Measurements from ENCODE around the gene PKP4. TPM values are rescaled to one million over a fixed set of nuclear protein-coding genes. Genes with fewer than 3 reads are reported as not detected.
A peak's percentile ranks its signal among the peaks of the same experiment; 100 is the strongest.

PKP4 gene
- total RNA-seq, 2 donors from 2014 or later, result 90.5 to 102 TPM

- H3K27ac Mint-ChIP-seq, result peak overlapping the region; percentile 8
- H3K27me3 Mint-ChIP-seq (ENCODE audit: insufficient read depth), result no peaks in the 10 kb centered on the region
- no peaks in the 10 kb centered on the region for H3K4me1 Mint-ChIP-seq
- Histone ChIP-seq H3K9me3 (ENCODE audit: control insufficient read depth, low read length) (no peaks in the 10 kb centered on the region), H3K4me1 (ENCODE audit: control insufficient read depth, insufficient read depth, low read length) (no peaks in the 10 kb centered on the region), H3K36me3 (ENCODE audit: control insufficient read depth, insufficient read depth, low read length) (peaks cover 3% of the 10 kb centered on the region), H3K9ac (ENCODE audit: extremely low read depth, low read length, poor library complexity, severe bottlenecking) (no peak overlapping the region), H3K4me3 (ENCODE audit: low read length) (no peak overlapping the region), H3K27ac (ENCODE audit: low read depth, low read length) (no peak overlapping the region), H3K27me3 (ENCODE audit: control insufficient read depth, insufficient read depth, low read length, poor library complexity, severe bottlenecking) (no peaks in the 10 kb centered on the region)
- DNase-seq, result no peak
- no peaks in the 10 kb centered on the region for H3K9me3 Mint-ChIP-seq
- H3K36me3 Mint-ChIP-seq (ENCODE audit: low read depth), result peaks cover 1% of the 10 kb centered on the region
- no peak overlapping the region for H3K4me3 Mint-ChIP-seq
- TF ChIP-seq CTCF (conservative IDR thresholded peaks at IDR 0.05), result no peak
- WGBS, 2 experiments (ENCODE audit: insufficient coverage in 1 of 2, insufficient read length in 1 of 2), result 93 to 100% methylated on average over 2 of the region's 2 CpGs
Measured at GRCh38 chr2:158649846-158650245, 193.1 kb downstream of the PKP4 start.

GRCh38 chr2:158650646-158651357 is 194.1 kb downstream of the PKP4 start:
- Histone ChIP-seq H3K9me3 (ENCODE audit: control insufficient read depth, low read length) (no peaks in the 10 kb centered on the region), H3K4me3 (ENCODE audit: low read length) (no peak overlapping the region), H3K27me3 (ENCODE audit: control insufficient read depth, insufficient read depth, low read length, poor library complexity, severe bottlenecking) (no peaks in the 10 kb centered on the region), H3K4me1 (ENCODE audit: control insufficient read depth, insufficient read depth, low read length) (no peaks in the 10 kb centered on the region), H3K27ac (ENCODE audit: low read depth, low read length) (no peak overlapping the region), H3K9ac (ENCODE audit: extremely low read depth, low read length, poor library complexity, severe bottlenecking) (no peak overlapping the region), H3K36me3 (ENCODE audit: control insufficient read depth, insufficient read depth, low read length) (peaks cover 3% of the 10 kb centered on the region)
- no peaks in the 10 kb centered on the region for H3K27me3 Mint-ChIP-seq (ENCODE audit: insufficient read depth)
- WGBS, 2 experiments (ENCODE audit: insufficient coverage in 1 of 2, insufficient read length in 1 of 2), result 85 to 92% methylated on average over 2 to 6 of the region's 6 CpGs
- no peak for TF ChIP-seq CTCF (conservative IDR thresholded peaks at IDR 0.05)
- DNase-seq, result no peak
- H3K4me1 Mint-ChIP-seq, result no peaks in the 10 kb centered on the region
- no peak overlapping the region for H3K27ac Mint-ChIP-seq
- peaks cover 1% of the 10 kb centered on the region for H3K36me3 Mint-ChIP-seq (ENCODE audit: low read depth)
- no peak overlapping the region for H3K4me3 Mint-ChIP-seq
- no peaks in the 10 kb centered on the region for H3K9me3 Mint-ChIP-seq

DNA sequence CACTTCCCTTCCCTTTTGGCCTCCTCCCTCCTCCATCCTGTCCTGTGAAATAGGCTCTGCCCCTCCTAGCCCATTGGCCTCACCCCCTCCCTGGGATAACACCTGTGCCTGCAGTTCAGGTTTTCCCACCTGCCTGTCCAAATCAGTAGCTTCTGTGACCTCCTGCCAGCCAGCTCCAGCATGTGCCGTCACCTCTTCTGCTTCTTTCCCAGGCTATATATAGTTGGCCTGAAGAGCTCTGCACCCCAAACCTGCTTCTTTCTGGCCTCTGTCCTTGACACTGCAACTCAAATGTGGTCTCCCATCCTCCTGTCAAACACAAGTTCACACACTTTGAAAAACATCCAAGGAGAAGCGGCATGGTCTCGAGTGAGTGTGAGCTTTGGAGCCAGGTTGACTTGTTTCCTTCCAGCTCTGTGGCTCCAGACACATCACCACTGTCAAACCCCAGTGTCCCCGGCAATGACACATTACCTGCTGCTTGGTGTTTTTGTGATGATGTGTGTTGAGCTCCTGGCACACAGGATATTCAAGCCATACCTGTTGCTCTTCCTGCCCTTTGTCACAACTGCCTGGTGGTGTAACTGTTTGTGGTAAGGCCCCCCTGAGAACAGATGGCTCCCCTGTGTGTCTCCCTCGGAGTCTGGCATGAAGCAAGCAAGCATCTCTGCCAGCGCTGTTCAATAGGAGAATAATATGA is 194.8 kb downstream of the PKP4 start:
- no peak overlapping the region for H3K27ac ChIP-seq (ENCODE audit: low read depth, low read length)
- H3K4me3 ChIP-seq (ENCODE audit: low read length), result no peak overlapping the region
- peaks cover 3% of the 10 kb centered on the region for H3K36me3 ChIP-seq (ENCODE audit: control insufficient read depth, insufficient read depth, low read length)
- H3K9ac ChIP-seq (ENCODE audit: extremely low read depth, low read length, poor library complexity, severe bottlenecking), result no peak overlapping the region
- no peak for DNase-seq
- Mint-ChIP-seq H3K27ac (no peak overlapping the region), H3K36me3 (ENCODE audit: low read depth) (peaks cover 1% of the 10 kb centered on the region), H3K4me1 (no peaks in the 10 kb centered on the region), H3K27me3 (ENCODE audit: insufficient read depth) (no peaks in the 10 kb centered on the region), H3K9me3 (no peaks in the 10 kb centered on the region), H3K4me3 (no peak overlapping the region)
- no peaks in the 10 kb centered on the region for H3K9me3 ChIP-seq (ENCODE audit: control insufficient read depth, low read length)
- 94 to 98% methylated on average over 3 to 6 of the region's 6 CpGs for WGBS, 2 experiments (ENCODE audit: insufficient coverage in 1 of 2, insufficient read length in 1 of 2)
- H3K27me3 ChIP-seq (ENCODE audit: control insufficient read depth, insufficient read depth, low read length, poor library complexity, severe bottlenecking), result no peaks in the 10 kb centered on the region
- no peak for TF ChIP-seq CTCF (conservative IDR thresholded peaks at IDR 0.05)
- no peaks in the 10 kb centered on the region for H3K4me1 ChIP-seq (ENCODE audit: control insufficient read depth, insufficient read depth, low read length)

Data from endodermal cell (in vitro differentiated cells).